K562 (cell line): ENCODE data around the gene TOR1B. TPM values are rescaled to one million over a fixed set of nuclear protein-coding genes. Genes with fewer than 3 reads are reported as not detected.
A peak's percentile ranks its signal among the peaks of the same experiment; 100 is the strongest.

Experiments
- BCLAF1 ChIP-seq, 2 experiments: fragments of 450-650 bp in 1 of 2; IDR thresholded peaks; 2 replicates each; pipeline ENCODE4 v1.6.1; 2011 to 2017; ENCODE audit warnings: low read depth in 2 of 2, antibody characterized with exemption in 1 of 2, borderline replicate concordance in 1 of 2, low read length in 1 of 2, mild to moderate bottlenecking in 1 of 2, mixed read lengths in 1 of 2; ENCODE audit not compliant: control insufficient read depth in 1 of 2
- CREB3 ChIP-seq: fragments of 450-650 bp; conservative IDR thresholded peaks from 2 replicates; pipeline ENCODE4 v1.6.1; 2016; ENCODE audit warnings: missing genetic modification characterization, low read depth, mild to moderate bottlenecking, missing compliant biosample characterization, moderate library complexity
- EGR1 ChIP-seq: fragments of 450-650 bp; conservative IDR thresholded peaks from 2 replicates; pipeline ENCODE4 v1.6.1; 2017; ENCODE audit warnings: mild to moderate bottlenecking
- ETV5 ChIP-seq: sonication (generic); formaldehyde crosslinking; IDR thresholded peaks from 2 replicates; pipeline ENCODE4 v1.4.0; 2020; ENCODE audit warnings: low read depth, mild to moderate bottlenecking, missing genetic modification reagents
- HMBOX1 ChIP-seq: sonication (generic); IDR thresholded peaks from 2 replicates; pipeline ENCODE4 v1.6.1; 2016
- JUN ChIP-seq, 2 experiments: sonication (generic) in 1 of 2; formaldehyde crosslinking in 1 of 2; IDR thresholded peaks; 2 replicates each; pipeline versions ENCODE4 v1.6.1 to v1.8.0; 2012 to 2022; ENCODE audit warnings: borderline replicate concordance in 2 of 2, mild to moderate bottlenecking in 2 of 2, improper control_type of control experiment in 1 of 2, low read depth in 1 of 2, low read length in 1 of 2, missing genetic modification reagents in 1 of 2
- KHSRP ChIP-seq: fragments of 450-650 bp; IDR thresholded peaks from 2 replicates; pipeline ENCODE4 v1.6.1; 2017
- NCOA4 ChIP-seq: fragments of 450-650 bp; IDR thresholded peaks from 2 replicates; pipeline ENCODE4 v1.6.1; 2018; ENCODE audit warnings: mild to moderate bottlenecking; ENCODE audit not compliant: partially characterized antibody
- STAT6 ChIP-seq: sonication (generic); formaldehyde crosslinking; IDR thresholded peaks from 2 replicates; pipeline ENCODE4 v1.8.1; 2023; ENCODE audit warnings: mild to moderate bottlenecking, missing genetic modification reagents
- ZBTB33 ChIP-seq: sonication (generic); formaldehyde crosslinking; IDR thresholded peaks from 2 replicates; pipeline ENCODE4 v1.8.1; 2023; ENCODE audit warnings: mild to moderate bottlenecking, missing genetic modification reagents
- ZHX1 ChIP-seq: fragments of 150-350 bp; conservative IDR thresholded peaks from 2 replicates; pipeline ENCODE4 v1.6.1; 2014; ENCODE audit warnings: low read length
- ZNF778 ChIP-seq: fragments of 450-650 bp; formaldehyde crosslinking; IDR thresholded peaks from 2 replicates; pipeline ENCODE4 v1.4.0; 2020; ENCODE audit warnings: mild to moderate bottlenecking, moderate library complexity
- polyA plus RNA-seq, 8 experiments: library from polyadenylated mRNA; depleted of rRNA in 4 of 8; stranded (reverse) in 5 of 8; unstranded in 3 of 8; fragments of >200 nt; fragmentation: Nextera tagmentation in 2 of 8; fragmentation: Illumina TruSeq in 1 of 8; extraction: Ambion mirVana in 2 of 8; extraction: Trizol in 1 of 8; gene quantifications; 2 replicates each; pipeline versions ENCODE4 v1.2.1 to v1.2.3, GENCODE V29; 2011 to 2014; ENCODE audit warnings: inconsistent platforms in 1 of 8, missing spikeins in 1 of 8
- total RNA-seq, 7 experiments: library from RNA; depleted of rRNA in 6 of 7; stranded (reverse); fragments of >200 nt in 6 of 7; fragmentation: Illumina TruSeq in 2 of 7; extraction: Trizol in 2 of 7; gene quantifications; 2 replicates each; pipeline versions ENCODE4 v1.2.1 to v1.2.3, GENCODE V29; 2011 to 2021; ENCODE audit warnings: low replicate concordance in 1 of 7

Gene TOR1B
- total and polyA plus RNA-seq, 9 of the 15 experiments (the other 6 are each of a cell fraction or from before 2014, with no cell fraction given) = 4.2 to 36.5 (median 24.6) TPM

- TF ChIP-seq STAT6 (CRISPR knock-in tag) = 0 out of 2 replicates have a peak, but pooled peaks have one; percentile 30
- no peak for TF ChIP-seq CREB3 (tag)
- TF ChIP-seq BCLAF1 (IDR thresholded peaks at IDR 0.05; ENCODE audit: borderline replicate concordance in 1 of 2, control insufficient read depth in 1 of 2, low read depth in 2 of 2, low read length in 1 of 2) = no peak
- TF ChIP-seq NCOA4 = no peak
- no peak for TF ChIP-seq EGR1
- no peak for TF ChIP-seq ZNF778 (CRISPR knock-in tag)
- no peak; the same call in 1 of the 2 replicates for TF ChIP-seq ETV5 (CRISPR knock-in tag)
- peak; percentile 58; the same call in 1 of the 2 replicates for TF ChIP-seq ZBTB33 (CRISPR knock-in tag)
- TF ChIP-seq JUN (IDR thresholded peaks at IDR 0.05; ENCODE audit: borderline replicate concordance, low read depth, low read length) = no peak
- no peak for TF ChIP-seq JUN (CRISPR knock-in tag; IDR thresholded peaks at IDR 0.05; ENCODE audit: borderline replicate concordance)
- TF ChIP-seq ZHX1 = no peak; the same call in 1 of the 2 replicates
- TF ChIP-seq HMBOX1 = no peak
- no peak for TF ChIP-seq KHSRP
Measured at GRCh38 chr9:129783516-129784361, 19.2 kb upstream of the TOR1B start (continued).
